Parathyroid adenoma (tissue), 2 donors: ENCODE data around the gene DIRAS3.

ENCODE experiments used
- H2AFZ ChIP-seq: fragments of 300-600 bp; sonication (generic); one replicate; pipeline ENCODE4 v1.7.0; 2017; ENCODE audit warnings: antibody characterized with exemption, mild to moderate bottlenecking
- H3K27ac ChIP-seq: fragments of 300-600 bp; sonication (generic); one replicate; pipeline ENCODE4 v1.7.0; 2017
- H3K27me3 ChIP-seq: fragments of 300-600 bp; sonication (generic); one replicate; pipeline ENCODE4 v1.7.0; 2017; ENCODE audit warnings: low read length; ENCODE audit not compliant: control insufficient read depth, insufficient read depth
- H3K36me3 ChIP-seq: fragments of 300-600 bp; sonication (generic); one replicate; pipeline ENCODE4 v1.7.0; 2017; ENCODE audit warnings: low read length; ENCODE audit not compliant: control insufficient read depth, insufficient read depth
- H3K4me1 ChIP-seq: fragments of 300-600 bp; sonication (generic); one replicate; pipeline ENCODE4 v1.7.0; 2017; ENCODE audit warnings: control low read depth
- H3K4me2 ChIP-seq: fragments of 300-600 bp; sonication (generic); one replicate; pipeline ENCODE4 v1.7.0; 2017; ENCODE audit warnings: low read length
- H3K4me3 ChIP-seq: fragments of 300-600 bp; sonication (generic); one replicate; pipeline ENCODE4 v1.7.0; 2017; ENCODE audit warnings: low read depth, low read length
- H3K79me2 ChIP-seq: fragments of 300-600 bp; sonication (generic); one replicate; pipeline ENCODE4 v1.7.0; 2017; ENCODE audit warnings: control low read depth
- H3K9ac ChIP-seq: fragments of 300-600 bp; sonication (generic); one replicate; pipeline ENCODE4 v1.7.0; 2017; ENCODE audit warnings: mild to moderate bottlenecking
- H3K9me3 ChIP-seq: fragments of 300-600 bp; sonication (generic); one replicate; pipeline ENCODE4 v1.7.0; 2017; ENCODE audit warnings: low read length; ENCODE audit not compliant: control insufficient read depth
- TF ChIP-seq, protein P1 (sequence below): fragments of 300-600 bp; sonication (generic); IDR thresholded peaks from one replicate; pipeline ENCODE4 v1.7.0; 2017; ENCODE audit warnings: antibody characterized with exemption, mild to moderate bottlenecking
- donor health status: primary hyperparathyroidism.

The DIRAS3 gene

DNA sequence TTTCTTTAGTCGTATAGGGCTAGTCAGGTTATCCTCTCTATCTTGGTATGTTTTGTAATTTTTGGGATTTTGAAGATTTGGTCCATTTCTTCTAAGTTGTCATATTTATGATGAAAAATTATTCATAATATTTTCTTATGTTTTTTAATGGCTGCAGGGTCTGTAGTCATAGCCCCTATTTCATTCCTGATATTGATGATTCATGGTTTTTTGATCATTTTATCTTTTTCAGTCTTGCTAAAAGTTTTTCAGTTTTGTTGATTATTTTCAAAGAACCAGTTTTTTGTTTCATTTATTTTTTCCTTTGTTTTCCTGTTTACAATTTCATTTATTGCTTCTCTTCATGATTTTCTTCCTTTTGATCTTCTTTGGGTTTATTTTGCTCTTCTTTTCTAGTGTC, 50.2 kb downstream of the DIRAS3 start:
- Histone ChIP-seq H3K4me2 (no peak overlapping the region), H3K79me2 (no peaks in the 10 kb centered on the region), H3K27ac (no peak overlapping the region), H3K9me3 (no peaks in the 10 kb centered on the region), H3K36me3 (no peaks in the 10 kb centered on the region), H3K4me3 (no peak overlapping the region), H3K4me1 (no peaks in the 10 kb centered on the region), H3K9ac (no peak overlapping the region), H3K27me3 (no peaks in the 10 kb centered on the region), H2AFZ (no peak overlapping the region)
- TF ChIP-seq, protein P1, sequence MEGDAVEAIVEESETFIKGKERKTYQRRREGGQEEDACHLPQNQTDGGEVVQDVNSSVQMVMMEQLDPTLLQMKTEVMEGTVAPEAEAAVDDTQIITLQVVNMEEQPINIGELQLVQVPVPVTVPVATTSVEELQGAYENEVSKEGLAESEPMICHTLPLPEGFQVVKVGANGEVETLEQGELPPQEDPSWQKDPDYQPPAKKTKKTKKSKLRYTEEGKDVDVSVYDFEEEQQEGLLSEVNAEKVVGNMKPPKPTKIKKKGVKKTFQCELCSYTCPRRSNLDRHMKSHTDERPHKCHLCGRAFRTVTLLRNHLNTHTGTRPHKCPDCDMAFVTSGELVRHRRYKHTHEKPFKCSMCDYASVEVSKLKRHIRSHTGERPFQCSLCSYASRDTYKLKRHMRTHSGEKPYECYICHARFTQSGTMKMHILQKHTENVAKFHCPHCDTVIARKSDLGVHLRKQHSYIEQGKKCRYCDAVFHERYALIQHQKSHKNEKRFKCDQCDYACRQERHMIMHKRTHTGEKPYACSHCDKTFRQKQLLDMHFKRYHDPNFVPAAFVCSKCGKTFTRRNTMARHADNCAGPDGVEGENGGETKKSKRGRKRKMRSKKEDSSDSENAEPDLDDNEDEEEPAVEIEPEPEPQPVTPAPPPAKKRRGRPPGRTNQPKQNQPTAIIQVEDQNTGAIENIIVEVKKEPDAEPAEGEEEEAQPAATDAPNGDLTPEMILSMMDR = no peak

DNA sequence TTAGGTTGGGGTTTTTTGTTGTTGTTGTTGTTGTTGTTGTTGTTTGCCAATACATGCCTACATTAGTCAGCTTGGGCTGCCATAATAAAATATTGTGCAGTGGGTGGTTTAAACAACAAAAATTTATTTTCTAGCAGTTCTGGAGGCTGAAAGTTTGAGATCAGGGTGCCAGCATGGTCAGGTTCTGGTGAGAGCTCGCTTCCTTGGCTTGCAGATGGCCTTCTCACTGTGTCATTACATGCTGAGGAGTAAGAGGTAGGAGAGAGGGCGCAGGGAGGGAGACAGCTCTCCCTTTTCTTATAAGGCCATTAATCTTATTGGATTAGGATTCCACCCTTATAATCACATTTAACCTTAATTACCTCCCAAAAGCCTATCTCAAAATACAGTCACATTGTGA, 52.7 kb downstream of the DIRAS3 start:
- Histone ChIP-seq H3K9me3 (no peaks in the 10 kb centered on the region), H3K27me3 (no peaks in the 10 kb centered on the region), H3K79me2 (no peaks in the 10 kb centered on the region), H3K4me1 (no peaks in the 10 kb centered on the region), H3K27ac (no peak overlapping the region), H3K4me2 (no peak overlapping the region), H3K9ac (no peak overlapping the region), H2AFZ (no peak overlapping the region), H3K36me3 (no peaks in the 10 kb centered on the region), H3K4me3 (no peak overlapping the region)
- TF ChIP-seq, protein P1 = no peak
